Measurements from ENCODE around the gene PPM1G.
A peak's percentile ranks its signal among the peaks of the same experiment; 100 is the strongest.

The PPM1G gene, protein sequence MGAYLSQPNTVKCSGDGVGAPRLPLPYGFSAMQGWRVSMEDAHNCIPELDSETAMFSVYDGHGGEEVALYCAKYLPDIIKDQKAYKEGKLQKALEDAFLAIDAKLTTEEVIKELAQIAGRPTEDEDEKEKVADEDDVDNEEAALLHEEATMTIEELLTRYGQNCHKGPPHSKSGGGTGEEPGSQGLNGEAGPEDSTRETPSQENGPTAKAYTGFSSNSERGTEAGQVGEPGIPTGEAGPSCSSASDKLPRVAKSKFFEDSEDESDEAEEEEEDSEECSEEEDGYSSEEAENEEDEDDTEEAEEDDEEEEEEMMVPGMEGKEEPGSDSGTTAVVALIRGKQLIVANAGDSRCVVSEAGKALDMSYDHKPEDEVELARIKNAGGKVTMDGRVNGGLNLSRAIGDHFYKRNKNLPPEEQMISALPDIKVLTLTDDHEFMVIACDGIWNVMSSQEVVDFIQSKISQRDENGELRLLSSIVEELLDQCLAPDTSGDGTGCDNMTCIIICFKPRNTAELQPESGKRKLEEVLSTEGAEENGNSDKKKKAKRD

DNA sequence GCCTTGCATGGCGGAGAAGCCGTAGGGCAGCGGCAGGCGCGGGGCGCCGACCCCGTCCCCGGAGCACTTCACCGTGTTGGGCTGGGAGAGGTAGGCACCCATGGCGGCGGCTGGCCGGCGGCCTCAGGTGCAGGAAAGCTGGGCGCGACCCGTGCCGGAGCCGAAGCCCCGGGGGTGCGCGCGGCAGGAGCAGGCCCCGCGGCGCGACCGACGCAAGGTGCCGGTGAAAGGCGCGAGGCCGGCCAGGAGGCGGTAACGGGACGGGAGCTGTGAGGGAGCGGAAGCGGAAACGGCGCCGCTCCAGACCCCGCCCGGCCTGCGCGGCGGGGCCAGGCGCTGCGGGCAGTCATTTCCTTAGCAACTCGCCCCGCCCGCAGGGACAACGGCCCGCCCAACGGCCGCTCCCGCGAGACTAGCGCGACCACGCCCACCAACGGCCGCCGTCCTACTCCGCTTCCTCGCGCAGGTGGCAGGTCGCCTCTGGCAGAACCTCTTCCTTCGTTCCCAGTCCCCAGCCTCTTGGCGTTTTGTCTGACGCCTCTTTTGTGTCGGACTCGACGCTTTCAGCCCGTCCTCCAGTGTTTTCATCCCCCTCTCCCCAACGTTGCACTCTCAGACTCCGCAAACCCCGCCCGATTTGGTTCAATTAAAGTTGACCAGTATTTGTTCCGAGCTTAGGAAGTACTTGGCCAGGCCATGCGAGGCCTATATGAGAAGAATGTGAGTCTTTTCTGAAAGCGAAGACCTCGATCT is at the start of gene PPM1G:
PPM1G (minus strand) TSS at position 271 of the 753 bp plus-strand sequence; CDS start at position 102, 169 bp downstream.
- no peak for TF ChIP-seq ZBTB7A (IDR thresholded peaks at IDR 0.05; ENCODE audit: low read depth)
- peak; percentile 96 for TF ChIP-seq TAF1 (IDR thresholded peaks at IDR 0.05; ENCODE audit: low read depth)
- TF ChIP-seq YY1 (IDR thresholded peaks at IDR 0.05; ENCODE audit: low read depth) = peak; percentile 65; the same call in 1 of the 2 replicates
- TF ChIP-seq, protein P1, sequence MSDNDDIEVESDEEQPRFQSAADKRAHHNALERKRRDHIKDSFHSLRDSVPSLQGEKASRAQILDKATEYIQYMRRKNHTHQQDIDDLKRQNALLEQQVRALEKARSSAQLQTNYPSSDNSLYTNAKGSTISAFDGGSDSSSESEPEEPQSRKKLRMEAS (IDR thresholded peaks at IDR 0.05) = peak; percentile 94
- no peak for TF ChIP-seq EGR1 (IDR thresholded peaks at IDR 0.05)
- peak; percentile 21; the same call in 1 of the 2 replicates for TF ChIP-seq TCF12 (IDR thresholded peaks at IDR 0.05; ENCODE audit: low read depth)
- TF ChIP-seq FOXM1 (IDR thresholded peaks at IDR 0.05; ENCODE audit: borderline replicate concordance, low read depth) = no peak
- TF ChIP-seq RAD21 (IDR thresholded peaks at IDR 0.05; ENCODE audit: low read depth) = no peak
- no peak for TF ChIP-seq CEBPB (IDR thresholded peaks at IDR 0.05)
- TF ChIP-seq, protein P2, sequence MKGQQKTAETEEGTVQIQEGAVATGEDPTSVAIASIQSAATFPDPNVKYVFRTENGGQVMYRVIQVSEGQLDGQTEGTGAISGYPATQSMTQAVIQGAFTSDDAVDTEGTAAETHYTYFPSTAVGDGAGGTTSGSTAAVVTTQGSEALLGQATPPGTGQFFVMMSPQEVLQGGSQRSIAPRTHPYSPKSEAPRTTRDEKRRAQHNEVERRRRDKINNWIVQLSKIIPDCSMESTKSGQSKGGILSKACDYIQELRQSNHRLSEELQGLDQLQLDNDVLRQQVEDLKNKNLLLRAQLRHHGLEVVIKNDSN (IDR thresholded peaks at IDR 0.05) = no peak; the same call in 1 of the 2 replicates
- 0 out of 2 replicates have a peak, but pooled peaks have one; percentile 9 for TF ChIP-seq NFIC (IDR thresholded peaks at IDR 0.05)
- peak; percentile 5; the same call in 1 of the 2 replicates for TF ChIP-seq EP300 (IDR thresholded peaks at IDR 0.05; ENCODE audit: borderline replicate concordance)

DNA sequence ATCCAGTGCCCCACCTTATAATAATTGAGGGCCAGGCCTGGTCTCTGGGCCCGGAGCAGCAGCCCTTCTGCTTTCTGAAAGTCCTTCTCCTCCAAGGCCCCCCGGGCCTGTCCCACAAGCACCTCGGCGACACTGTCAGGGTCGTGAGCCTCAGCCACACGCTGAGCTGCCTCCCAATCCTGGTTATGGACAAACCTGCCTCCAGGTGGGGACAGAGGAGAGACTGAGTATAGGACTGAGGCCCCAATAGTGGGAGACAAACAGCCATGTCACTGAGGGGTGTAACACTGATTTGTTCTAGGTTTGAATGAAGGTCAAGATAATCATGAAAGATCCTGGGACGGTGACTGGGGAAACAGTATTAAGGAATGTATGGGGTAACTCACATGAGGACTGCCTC is 44.6 kb upstream of the PPM1G start:
- no peak for TF ChIP-seq CREB1 (IDR thresholded peaks at IDR 0.05; ENCODE audit: low read depth)
- TF ChIP-seq FOXM1 (IDR thresholded peaks at IDR 0.05; ENCODE audit: borderline replicate concordance, low read depth) = no peak

DNA sequence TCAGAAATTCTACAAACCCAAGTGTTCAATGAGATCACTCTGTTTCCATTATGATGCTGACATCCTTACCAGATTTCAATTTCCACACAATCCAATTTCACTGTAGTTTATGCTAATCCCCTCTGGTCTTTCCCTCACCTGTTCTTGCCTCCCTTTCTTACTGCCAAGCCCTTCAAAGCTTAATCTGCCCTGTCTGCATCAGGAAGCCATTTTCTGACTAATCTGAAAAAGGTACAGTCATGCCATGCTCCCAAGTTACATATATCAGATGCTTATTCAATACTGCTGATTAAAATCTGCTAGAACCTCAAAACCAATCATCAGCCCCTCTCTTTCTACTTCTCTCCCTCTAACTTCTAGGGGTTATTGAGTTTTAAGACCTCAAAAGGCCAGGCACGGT is 41.7 kb upstream of the PPM1G start:
- TF ChIP-seq, protein P3, sequence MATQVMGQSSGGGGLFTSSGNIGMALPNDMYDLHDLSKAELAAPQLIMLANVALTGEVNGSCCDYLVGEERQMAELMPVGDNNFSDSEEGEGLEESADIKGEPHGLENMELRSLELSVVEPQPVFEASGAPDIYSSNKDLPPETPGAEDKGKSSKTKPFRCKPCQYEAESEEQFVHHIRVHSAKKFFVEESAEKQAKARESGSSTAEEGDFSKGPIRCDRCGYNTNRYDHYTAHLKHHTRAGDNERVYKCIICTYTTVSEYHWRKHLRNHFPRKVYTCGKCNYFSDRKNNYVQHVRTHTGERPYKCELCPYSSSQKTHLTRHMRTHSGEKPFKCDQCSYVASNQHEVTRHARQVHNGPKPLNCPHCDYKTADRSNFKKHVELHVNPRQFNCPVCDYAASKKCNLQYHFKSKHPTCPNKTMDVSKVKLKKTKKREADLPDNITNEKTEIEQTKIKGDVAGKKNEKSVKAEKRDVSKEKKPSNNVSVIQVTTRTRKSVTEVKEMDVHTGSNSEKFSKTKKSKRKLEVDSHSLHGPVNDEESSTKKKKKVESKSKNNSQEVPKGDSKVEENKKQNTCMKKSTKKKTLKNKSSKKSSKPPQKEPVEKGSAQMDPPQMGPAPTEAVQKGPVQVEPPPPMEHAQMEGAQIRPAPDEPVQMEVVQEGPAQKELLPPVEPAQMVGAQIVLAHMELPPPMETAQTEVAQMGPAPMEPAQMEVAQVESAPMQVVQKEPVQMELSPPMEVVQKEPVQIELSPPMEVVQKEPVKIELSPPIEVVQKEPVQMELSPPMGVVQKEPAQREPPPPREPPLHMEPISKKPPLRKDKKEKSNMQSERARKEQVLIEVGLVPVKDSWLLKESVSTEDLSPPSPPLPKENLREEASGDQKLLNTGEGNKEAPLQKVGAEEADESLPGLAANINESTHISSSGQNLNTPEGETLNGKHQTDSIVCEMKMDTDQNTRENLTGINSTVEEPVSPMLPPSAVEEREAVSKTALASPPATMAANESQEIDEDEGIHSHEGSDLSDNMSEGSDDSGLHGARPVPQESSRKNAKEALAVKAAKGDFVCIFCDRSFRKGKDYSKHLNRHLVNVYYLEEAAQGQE (IDR thresholded peaks at IDR 0.05; ENCODE audit: low read depth) = no peak
- TF ChIP-seq TCF12 (IDR thresholded peaks at IDR 0.05; ENCODE audit: low read depth) = no peak
- TF ChIP-seq, protein P2 (IDR thresholded peaks at IDR 0.05) = no peak
- no peak for TF ChIP-seq FOXM1 (IDR thresholded peaks at IDR 0.05; ENCODE audit: borderline replicate concordance, low read depth)
- TF ChIP-seq CEBPB (IDR thresholded peaks at IDR 0.05) = no peak
- TF ChIP-seq EGR1 (IDR thresholded peaks at IDR 0.05) = no peak
- no peak for TF ChIP-seq RAD21 (IDR thresholded peaks at IDR 0.05; ENCODE audit: low read depth)
- no peak for TF ChIP-seq NFIC (IDR thresholded peaks at IDR 0.05)
- TF ChIP-seq EP300 (IDR thresholded peaks at IDR 0.05; ENCODE audit: borderline replicate concordance) = no peak
- no peak for TF ChIP-seq TAF1 (IDR thresholded peaks at IDR 0.05; ENCODE audit: low read depth)
- TF ChIP-seq ZBTB7A (IDR thresholded peaks at IDR 0.05; ENCODE audit: low read depth) = no peak
- TF ChIP-seq CREB1 (IDR thresholded peaks at IDR 0.05; ENCODE audit: low read depth) = no peak
- TF ChIP-seq, protein P1 (IDR thresholded peaks at IDR 0.05) = no peak
- TF ChIP-seq TEAD4 (IDR thresholded peaks at IDR 0.05) = no peak
- TF ChIP-seq YY1 (IDR thresholded peaks at IDR 0.05; ENCODE audit: low read depth) = no peak

DNA sequence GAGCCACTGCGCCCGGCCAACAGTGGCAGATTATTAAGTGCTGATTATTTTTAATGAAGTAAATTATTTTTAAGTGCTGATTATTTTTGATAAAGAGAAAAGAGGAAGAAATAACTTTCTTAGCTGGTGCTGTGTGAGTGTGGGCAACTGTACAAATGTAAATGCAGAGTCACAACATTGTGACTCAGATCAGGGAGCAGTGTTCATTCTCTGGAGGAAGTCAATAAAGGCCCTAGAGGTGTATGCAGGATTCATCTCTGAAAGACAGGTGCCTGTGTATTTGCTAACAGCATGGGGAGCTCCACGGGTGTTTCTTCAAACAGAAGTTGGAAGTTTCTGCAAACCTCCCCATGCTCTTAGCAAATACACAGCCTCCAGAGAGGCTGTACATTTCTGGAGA is 39.0 kb upstream of the PPM1G start:
- no peak for TF ChIP-seq CREB1 (IDR thresholded peaks at IDR 0.05; ENCODE audit: low read depth)
- TF ChIP-seq TAF1 (IDR thresholded peaks at IDR 0.05; ENCODE audit: low read depth) = no peak
- TF ChIP-seq EGR1 (IDR thresholded peaks at IDR 0.05) = no peak
- TF ChIP-seq TEAD4 (IDR thresholded peaks at IDR 0.05) = no peak
- no peak for TF ChIP-seq CEBPB (IDR thresholded peaks at IDR 0.05)
- TF ChIP-seq EP300 (IDR thresholded peaks at IDR 0.05; ENCODE audit: borderline replicate concordance) = no peak
- TF ChIP-seq, protein P1 (IDR thresholded peaks at IDR 0.05) = no peak
- TF ChIP-seq, protein P2 (IDR thresholded peaks at IDR 0.05) = no peak
- TF ChIP-seq TCF12 (IDR thresholded peaks at IDR 0.05; ENCODE audit: low read depth) = no peak
- TF ChIP-seq, protein P3 (IDR thresholded peaks at IDR 0.05; ENCODE audit: low read depth) = no peak
- no peak for TF ChIP-seq FOXM1 (IDR thresholded peaks at IDR 0.05; ENCODE audit: borderline replicate concordance, low read depth)
- no peak for TF ChIP-seq RAD21 (IDR thresholded peaks at IDR 0.05; ENCODE audit: low read depth)
- TF ChIP-seq ZBTB7A (IDR thresholded peaks at IDR 0.05; ENCODE audit: low read depth) = no peak

Measured in Ishikawa (cell line).